ENCODE results near the gene LRRC4C.

Gene LRRC4C

DNA sequence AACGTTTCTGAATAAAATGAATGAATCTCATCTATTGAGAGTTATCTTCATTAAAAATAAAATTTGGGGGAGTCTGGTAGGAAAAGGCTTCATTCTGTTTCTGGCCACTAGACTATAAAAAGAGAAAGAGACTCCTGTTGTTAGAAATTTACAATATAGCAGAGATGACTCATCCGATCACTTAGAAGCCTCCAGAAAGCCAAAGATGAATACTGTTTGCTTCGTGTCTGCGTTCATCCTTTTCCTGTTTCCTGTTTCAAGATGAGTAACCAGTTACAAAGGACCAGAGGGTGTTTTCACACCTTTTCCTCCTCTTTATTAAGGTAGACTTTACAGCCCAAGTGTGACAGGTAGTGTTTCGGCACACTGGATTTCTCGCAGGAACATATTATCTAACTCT lies 1120.7 kb downstream of the LRRC4C start:
- H3K4me1 ChIP-seq (ENCODE audit: insufficient read depth, poor library complexity, severe bottlenecking) = peaks cover 8% of the 10 kb centered on the region
- H3K4me3 ChIP-seq (ENCODE audit: severe bottlenecking) = no peak overlapping the region
- ATAC-seq (ENCODE audit: low read depth) = peak; percentile 74
- TF ChIP-seq, protein P1, sequence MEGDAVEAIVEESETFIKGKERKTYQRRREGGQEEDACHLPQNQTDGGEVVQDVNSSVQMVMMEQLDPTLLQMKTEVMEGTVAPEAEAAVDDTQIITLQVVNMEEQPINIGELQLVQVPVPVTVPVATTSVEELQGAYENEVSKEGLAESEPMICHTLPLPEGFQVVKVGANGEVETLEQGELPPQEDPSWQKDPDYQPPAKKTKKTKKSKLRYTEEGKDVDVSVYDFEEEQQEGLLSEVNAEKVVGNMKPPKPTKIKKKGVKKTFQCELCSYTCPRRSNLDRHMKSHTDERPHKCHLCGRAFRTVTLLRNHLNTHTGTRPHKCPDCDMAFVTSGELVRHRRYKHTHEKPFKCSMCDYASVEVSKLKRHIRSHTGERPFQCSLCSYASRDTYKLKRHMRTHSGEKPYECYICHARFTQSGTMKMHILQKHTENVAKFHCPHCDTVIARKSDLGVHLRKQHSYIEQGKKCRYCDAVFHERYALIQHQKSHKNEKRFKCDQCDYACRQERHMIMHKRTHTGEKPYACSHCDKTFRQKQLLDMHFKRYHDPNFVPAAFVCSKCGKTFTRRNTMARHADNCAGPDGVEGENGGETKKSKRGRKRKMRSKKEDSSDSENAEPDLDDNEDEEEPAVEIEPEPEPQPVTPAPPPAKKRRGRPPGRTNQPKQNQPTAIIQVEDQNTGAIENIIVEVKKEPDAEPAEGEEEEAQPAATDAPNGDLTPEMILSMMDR (IDR thresholded peaks at IDR 0.05; ENCODE audit: poor library complexity, severe bottlenecking) = no peak
- H3K27ac ChIP-seq (ENCODE audit: poor library complexity, severe bottlenecking) = peak overlapping the region; percentile 39
- DNase-seq (ENCODE audit: low spot score) = no peak
- H3K36me3 ChIP-seq (ENCODE audit: low read depth) = no peaks in the 10 kb centered on the region
- H3K27me3 ChIP-seq (ENCODE audit: insufficient read depth, poor library complexity, severe bottlenecking) = no peaks in the 10 kb centered on the region
- H3K9me3 ChIP-seq (ENCODE audit: severe bottlenecking) = peaks cover 3% of the 10 kb centered on the region

DNA sequence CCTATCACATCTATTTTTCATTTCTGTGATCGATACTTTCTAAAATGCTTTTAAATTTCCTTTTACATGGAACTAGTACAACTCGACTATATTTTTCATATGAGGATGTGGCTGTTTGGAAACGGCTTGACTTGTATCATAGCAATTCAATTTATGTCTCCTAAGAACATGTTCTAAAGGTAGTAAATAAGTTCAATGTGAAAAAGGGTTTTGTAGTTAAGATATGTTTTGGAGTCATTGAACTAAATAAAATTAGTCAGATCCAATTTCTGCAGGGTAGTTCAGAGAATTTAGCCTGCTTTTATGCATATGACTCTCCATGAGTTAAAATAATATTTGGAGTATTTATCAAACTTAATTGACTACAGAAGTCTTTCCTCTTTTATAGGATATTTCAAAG lies 1121.4 kb downstream of the LRRC4C start:
- H3K27me3 ChIP-seq (ENCODE audit: insufficient read depth, poor library complexity, severe bottlenecking) = no peaks in the 10 kb centered on the region
- H3K4me3 ChIP-seq (ENCODE audit: severe bottlenecking) = no peak overlapping the region
- ATAC-seq (ENCODE audit: low read depth) (no peak), DNase-seq (ENCODE audit: low spot score) (no peak)
- TF ChIP-seq, protein P1 (IDR thresholded peaks at IDR 0.05; ENCODE audit: poor library complexity, severe bottlenecking) = no peak
- H3K27ac ChIP-seq (ENCODE audit: poor library complexity, severe bottlenecking) = peak overlapping the region; percentile 39
- H3K4me1 ChIP-seq (ENCODE audit: insufficient read depth, poor library complexity, severe bottlenecking) = peaks cover 8% of the 10 kb centered on the region
- H3K36me3 ChIP-seq (ENCODE audit: low read depth) = no peaks in the 10 kb centered on the region
- peaks cover 3% of the 10 kb centered on the region for H3K9me3 ChIP-seq (ENCODE audit: severe bottlenecking)

DNA sequence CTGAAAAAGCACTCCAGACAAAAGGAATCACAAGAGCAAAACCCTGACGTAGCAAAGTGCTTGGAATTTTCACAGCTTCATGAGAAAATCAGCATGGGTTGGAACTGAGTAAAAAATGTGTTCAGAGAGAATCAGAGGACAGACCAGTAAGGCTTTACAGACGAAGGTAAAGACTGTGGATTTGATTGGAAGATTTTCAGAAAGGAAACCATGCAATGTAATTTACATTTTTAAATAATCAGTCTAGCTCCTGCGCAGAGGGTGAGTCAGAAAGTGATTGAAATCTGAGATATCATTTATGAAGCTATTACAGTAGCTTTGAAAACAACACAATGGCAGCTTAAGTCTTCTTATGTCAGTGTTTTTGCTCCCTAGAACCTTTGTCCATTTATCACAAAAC lies 1122.3 kb downstream of the LRRC4C start:
- Histone ChIP-seq H3K27me3 (ENCODE audit: insufficient read depth, poor library complexity, severe bottlenecking) (no peaks in the 10 kb centered on the region), H3K36me3 (ENCODE audit: low read depth) (no peaks in the 10 kb centered on the region), H3K4me1 (ENCODE audit: insufficient read depth, poor library complexity, severe bottlenecking) (peaks cover 8% of the 10 kb centered on the region), H3K9me3 (ENCODE audit: severe bottlenecking) (peaks cover 3% of the 10 kb centered on the region), H3K27ac (ENCODE audit: poor library complexity, severe bottlenecking) (no peak overlapping the region), H3K4me3 (ENCODE audit: severe bottlenecking) (no peak overlapping the region)
- DNase-seq (ENCODE audit: low spot score) (no peak), ATAC-seq (ENCODE audit: low read depth) (peak; percentile 55; the same call in 2 of the 3 replicates)
- TF ChIP-seq, protein P1 (IDR thresholded peaks at IDR 0.05; ENCODE audit: poor library complexity, severe bottlenecking) = no peak

DNA sequence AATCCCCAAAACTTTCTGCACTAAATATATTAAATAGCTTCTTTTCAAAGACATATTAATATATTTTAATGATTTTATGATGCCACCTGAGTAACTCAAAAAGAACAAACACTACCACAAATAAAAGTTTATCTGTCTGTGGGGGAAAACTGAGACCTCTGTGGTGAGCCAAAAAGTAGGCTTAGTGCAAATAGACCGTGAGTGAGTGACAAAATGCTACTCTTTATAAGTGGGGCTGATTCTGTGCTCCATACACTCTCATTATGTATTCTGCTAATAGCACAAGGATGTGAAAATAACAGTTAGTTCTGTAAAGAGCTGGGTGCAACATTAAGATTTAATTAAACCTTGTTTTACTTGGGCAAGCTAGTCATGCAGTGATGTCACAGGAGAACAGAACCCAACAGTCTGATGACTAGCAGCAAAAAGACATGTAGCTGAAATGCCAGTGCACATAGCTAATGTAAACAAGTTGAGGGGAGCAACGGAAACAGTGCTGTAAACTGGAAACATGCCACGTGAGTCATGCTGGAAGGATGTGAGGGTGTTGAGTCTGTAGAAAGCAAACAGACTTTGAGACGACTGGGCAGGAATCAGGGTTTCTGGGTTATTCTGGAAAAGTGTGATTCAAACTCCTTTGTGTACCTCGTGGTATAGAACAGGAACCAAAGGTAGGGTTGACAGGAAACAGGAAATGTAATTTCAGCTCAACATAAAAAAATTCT lies 1130.4 kb downstream of the LRRC4C start:
- H3K36me3 ChIP-seq (ENCODE audit: low read depth) = no peaks in the 10 kb centered on the region
- H3K27me3 ChIP-seq (ENCODE audit: insufficient read depth, poor library complexity, severe bottlenecking) = no peaks in the 10 kb centered on the region
- H3K27ac ChIP-seq (ENCODE audit: poor library complexity, severe bottlenecking) = peak overlapping the region; percentile 97
- TF ChIP-seq, protein P1 (IDR thresholded peaks at IDR 0.05; ENCODE audit: poor library complexity, severe bottlenecking) = no peak
- peaks cover 14% of the 10 kb centered on the region for H3K4me1 ChIP-seq (ENCODE audit: insufficient read depth, poor library complexity, severe bottlenecking)
- DNase-seq (ENCODE audit: low spot score) (peak; percentile 92), ATAC-seq (ENCODE audit: low read depth) (peak; percentile 99)
- H3K9me3 ChIP-seq (ENCODE audit: severe bottlenecking) = no peaks in the 10 kb centered on the region
- H3K4me3 ChIP-seq (ENCODE audit: severe bottlenecking) = no peak overlapping the region

DNA sequence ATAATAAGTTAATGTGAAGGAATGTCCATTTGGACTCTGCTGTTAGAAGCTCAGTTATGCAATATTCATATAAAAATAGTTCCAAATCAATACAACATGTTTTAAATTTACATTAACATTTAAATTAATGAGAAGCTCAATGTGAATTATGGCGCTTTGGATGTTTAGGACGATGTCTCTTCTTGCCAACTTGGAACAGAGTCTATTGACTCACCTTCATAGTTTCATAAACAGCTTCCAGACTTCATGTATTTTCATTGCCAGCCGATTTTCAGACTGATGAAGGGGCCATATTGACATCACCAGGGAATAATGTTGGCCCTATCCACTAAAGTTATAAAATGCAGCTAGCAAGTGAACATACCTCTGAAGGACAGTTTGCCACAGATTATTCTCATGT lies 1136.2 kb downstream of the LRRC4C start:
- TF ChIP-seq, protein P1 (IDR thresholded peaks at IDR 0.05; ENCODE audit: poor library complexity, severe bottlenecking) = no peak
- Histone ChIP-seq H3K4me3 (ENCODE audit: severe bottlenecking) (no peak overlapping the region), H3K9me3 (ENCODE audit: severe bottlenecking) (no peaks in the 10 kb centered on the region), H3K4me1 (ENCODE audit: insufficient read depth, poor library complexity, severe bottlenecking) (no peaks in the 10 kb centered on the region), H3K27me3 (ENCODE audit: insufficient read depth, poor library complexity, severe bottlenecking) (no peaks in the 10 kb centered on the region), H3K27ac (ENCODE audit: poor library complexity, severe bottlenecking) (no peak overlapping the region), H3K36me3 (ENCODE audit: low read depth) (no peaks in the 10 kb centered on the region)
- no peak for ATAC-seq (ENCODE audit: low read depth)
- no peak for DNase-seq (ENCODE audit: low spot score)
